ENCODE results near the gene OVAAL. TPM values are rescaled to one million over a fixed set of nuclear protein-coding genes. Genes with fewer than 3 reads are reported as not detected.

Gene OVAAL
- total RNA-seq, 4 donors from 2014 or later: not detected

- H3K4me3 ChIP-seq (ENCODE audit: low read depth, poor library complexity, severe bottlenecking): no peak overlapping the region
- intact Hi-C loops (cut with DNase I; ENCODE audit: low total_unique reads): no loop called here
- WGBS, 2 donors: 79 to 82% methylated on average over 2 of the region's 2 CpGs
- TF ChIP-seq CTCF (IDR thresholded peaks at IDR 0.05): no peak
- no peak for TF ChIP-seq POLR2A (IDR thresholded peaks at IDR 0.05)
- DNase-seq (ENCODE audit: low spot score in 2 of 2): no peak
Measured at GRCh38 chr1:180568184-180568583, 9.4 kb downstream of the OVAAL start.

- TF ChIP-seq POLR2A (IDR thresholded peaks at IDR 0.05): no peak
- no peak for TF ChIP-seq CTCF (IDR thresholded peaks at IDR 0.05)
- no peak for DNase-seq (ENCODE audit: low spot score in 2 of 2)
- no peak overlapping the region for H3K4me3 ChIP-seq (ENCODE audit: low read depth, poor library complexity, severe bottlenecking)
- 66 to 70% methylated on average over 5 of the region's 5 CpGs for WGBS, 2 donors
- intact Hi-C loops (cut with DNase I; ENCODE audit: low total_unique reads): no loop called here
Measured at GRCh38 chr1:180571060-180571831, 12.5 kb downstream of the OVAAL start.

- intact Hi-C loops (cut with DNase I; ENCODE audit: low total_unique reads): no loop called here
- no peak overlapping the region for H3K4me3 ChIP-seq (ENCODE audit: low read depth, poor library complexity, severe bottlenecking)
- DNase-seq (ENCODE audit: low spot score in 2 of 2): no peak
- 80 to 84% methylated on average over 10 of the region's 10 CpGs for WGBS, 2 donors
- no peak for TF ChIP-seq CTCF (IDR thresholded peaks at IDR 0.05)
- no peak for TF ChIP-seq POLR2A (IDR thresholded peaks at IDR 0.05)
Measured at GRCh38 chr1:180571832-180572636, 13.3 kb downstream of the OVAAL start.

- WGBS, 2 donors: 86 to 93% methylated on average over 4 of the region's 4 CpGs
- TF ChIP-seq CTCF (IDR thresholded peaks at IDR 0.05) (no peak), POLR2A (IDR thresholded peaks at IDR 0.05) (no peak)
- DNase-seq (ENCODE audit: low spot score in 2 of 2): no peak
- H3K4me3 ChIP-seq (ENCODE audit: low read depth, poor library complexity, severe bottlenecking): no peak overlapping the region
- intact Hi-C loops (cut with DNase I; ENCODE audit: low total_unique reads): no loop called here
Measured at GRCh38 chr1:180572760-180573159, 14.0 kb downstream of the OVAAL start.

- 57 to 60% methylated on average over 4 of the region's 4 CpGs for WGBS, 2 donors
- DNase-seq (ENCODE audit: low spot score in 2 of 2): no peak
- TF ChIP-seq POLR2A (IDR thresholded peaks at IDR 0.05): no peak
- TF ChIP-seq CTCF (IDR thresholded peaks at IDR 0.05): no peak
Measured at GRCh38 chr1:180574031-180574713, 15.4 kb downstream of the OVAAL start.

More at GRCh38 chr1:180574031-180574713, 15.4 kb downstream of the OVAAL start:
- H3K4me3 ChIP-seq (ENCODE audit: low read depth, poor library complexity, severe bottlenecking): no peak overlapping the region
- intact Hi-C loops (cut with DNase I; ENCODE audit: low total_unique reads): no loop called here

Measured in lower leg skin (tissue), 4 donors.